K562 (cell line): ENCODE results near the gene TSHB. TPM values are rescaled to one million over a fixed set of nuclear protein-coding genes. Genes with fewer than 3 reads are reported as not detected.

Experiments used
- ATAC-seq: fragments of 200-7000 bp; cut with Tn5 transposase; 3 replicates; pipeline ENCODE4 v1.9.1; 2020; ENCODE audit warnings: moderate library complexity
- BruUV-seq: library from RNA; stranded (reverse); fragments of 400-500 nt; replicated peaks from 2 replicates; lab custom pipeline; 2021; lab: Mats Ljungman, UMichigan
- CTCF ChIA-PET: fragments of 300-600 bp; formaldehyde crosslinking; extraction: SDS; loops from one replicate; lab custom pipeline; 2021; ENCODE audit warnings: low intra/inter-chr PET ratio; lab: Yijun Ruan, JAX
- POLR2A ChIA-PET: fragments of 300-600, 350-650 bp; sonication (Branson Sonifier 250); formaldehyde crosslinking; extraction: SDS; loops from one replicate; lab custom pipeline; 2021; ENCODE audit warnings: antibody characterized with exemption, inconsistent platforms; lab: Yijun Ruan, JAX
- DNase-seq, 4 experiments: peaks; one replicate each; pipeline versions ENCODE4 v3.0.0 to v3.0.0-alpha.2; 2011 to 2018; ENCODE audit warnings: low spot score in 3 of 4, mixed read lengths in 3 of 4; ENCODE audit errors: extremely low read depth in 1 of 4
- FAIRE-seq: peaks from 2 replicates; lab custom pipeline; 2011; peaks lifted over from hg19 to GRCh38; lab: Jason Lieb, UNC
- H2AFZ ChIP-seq: 2 replicates; pipeline ENCODE4 v1.6.0; 2011; ENCODE audit warnings: low read depth, low read length, control low read depth, inconsistent platforms
- H3K27ac ChIP-seq: fragments of 200-600 bp; 3 replicates; pipeline ENCODE4 v1.8.0; 2011; ENCODE audit warnings: low read depth, mild to moderate bottlenecking, control low read depth, inconsistent platforms, low read length, moderate library complexity, mixed read lengths; ENCODE audit errors: extremely low read depth
- H3K27me3 ChIP-seq, 2 experiments: fragments of 300-600 bp in 1 of 2; 2 replicates in 1 of 2; 3 replicates in 1 of 2; pipeline versions ENCODE4 v1.6.0 to v1.8.0; 2011; ENCODE audit warnings: inconsistent platforms in 2 of 2, low read length in 2 of 2, mild to moderate bottlenecking in 1 of 2, mixed read lengths in 1 of 2, moderate library complexity in 1 of 2; ENCODE audit not compliant: control insufficient read depth in 2 of 2, insufficient read depth in 2 of 2
- H3K36me3 ChIP-seq: fragments of 300-600 bp; 3 replicates; pipeline ENCODE4 v1.8.0; 2011; ENCODE audit warnings: mild to moderate bottlenecking, low read length, inconsistent platforms; ENCODE audit not compliant: control insufficient read depth, insufficient read depth
- H3K4me1 ChIP-seq, 2 experiments: fragments of 200-600 bp in 1 of 2; replicated peaks in 1 of 2; 2 replicates in 1 of 2; 3 replicates in 1 of 2; pipeline versions ENCODE4 v1.5.1 to v1.8.0; 2011; ENCODE audit warnings: inconsistent platforms in 2 of 2, low read length in 2 of 2, mild to moderate bottlenecking in 1 of 2, mixed read lengths in 1 of 2, moderate library complexity in 1 of 2; ENCODE audit not compliant: control insufficient read depth in 2 of 2, insufficient read depth in 2 of 2
- H3K4me2 ChIP-seq: 2 replicates; pipeline ENCODE4 v1.6.1; 2011; ENCODE audit warnings: low read length, control low read depth, inconsistent platforms, mixed read lengths; ENCODE audit not compliant: insufficient read depth
- H3K4me3 ChIP-seq: fragments of 200-600 bp; sonication (generic), shearing (Covaris generic); 2 replicates; pipeline ENCODE4 v1.5.1; 2016; ENCODE audit warnings: control low read depth, inconsistent platforms
- H3K79me2 ChIP-seq: fragments of 200-600 bp; 3 replicates; pipeline ENCODE4 v1.8.0; 2011; ENCODE audit warnings: low read length, inconsistent platforms; ENCODE audit not compliant: control insufficient read depth, insufficient read depth
- H3K9ac ChIP-seq, 2 experiments: 2 replicates each; pipeline versions ENCODE4 v1.6.0 to v1.6.1; 2011; ENCODE audit warnings: low read depth in 2 of 2, low read length in 2 of 2, control low read depth in 1 of 2, inconsistent platforms in 1 of 2, mild to moderate bottlenecking in 1 of 2, mixed read lengths in 1 of 2; ENCODE audit not compliant: insufficient read depth in 1 of 2
- H3K9me1 ChIP-seq: one replicate; pipeline ENCODE4 v1.6.0; 2011; ENCODE audit warnings: inconsistent platforms, mild to moderate bottlenecking, low read length, moderate library complexity; ENCODE audit not compliant: control insufficient read depth, insufficient read depth
- H3K9me3 ChIP-seq: replicated peaks from 2 replicates; pipeline ENCODE4 v1.5.1; 2011; ENCODE audit warnings: low read depth, low read length, inconsistent platforms; ENCODE audit not compliant: control insufficient read depth, insufficient read depth
- H4K20me1 ChIP-seq: replicated peaks from 2 replicates; pipeline ENCODE4 v1.6.1; 2011; ENCODE audit warnings: low read length, inconsistent platforms, mixed read lengths; ENCODE audit not compliant: control insufficient read depth, insufficient read depth
- ZNF24 ChIP-seq: fragments of 450-650 bp; IDR thresholded peaks from 2 replicates; pipeline ENCODE4 v1.6.1; 2016
- ZNF766 ChIP-seq: fragments of 200-800 bp; sonication (Bioruptor generic); conservative IDR thresholded peaks from 2 replicates; pipeline ENCODE4 v1.6.1; 2016; ENCODE audit warnings: missing genetic modification characterization, missing compliant biosample characterization
- WGBS: fragments of 100-300 bp; shearing (Covaris generic); methylation state at CpG from one replicate; pipeline ENCODE4 v1.1.6; 2016; ENCODE audit warnings: low coverage, mixed read lengths; ENCODE audit not compliant: insufficient coverage; ENCODE audit errors: missing lambda C conversion rate; 5-methylcytosine and 5-hydroxymethylcytosine counted together
- in situ Hi-C: fragments of 300-500 bp; cut with MboI; formaldehyde crosslinking; loops from 4 replicates; pipeline ENCODE4 v1.15.0; 2018; ENCODE audit warnings: inconsistent platforms, mixed read lengths
- intact Hi-C: fragments of 100-400 bp; cut with micrococcal nuclease; formaldehyde crosslinking; loops from 2 replicates; pipeline ENCODE4 v1.14.2; 2022
- polyA plus RNA-seq, 8 experiments: library from polyadenylated mRNA; depleted of rRNA in 4 of 8; stranded (reverse) in 5 of 8; unstranded in 3 of 8; fragments of >200 nt; fragmentation: Nextera tagmentation in 2 of 8; fragmentation: Illumina TruSeq in 1 of 8; extraction: Ambion mirVana in 2 of 8; extraction: Trizol in 1 of 8; gene quantifications; 2 replicates each; pipeline versions ENCODE4 v1.2.1 to v1.2.3, GENCODE V29; 2011 to 2014; ENCODE audit warnings: inconsistent platforms in 1 of 8, missing spikeins in 1 of 8
- total RNA-seq, 7 experiments: library from RNA; depleted of rRNA in 6 of 7; stranded (reverse); fragments of >200 nt in 6 of 7; fragmentation: Illumina TruSeq in 2 of 7; extraction: Trizol in 2 of 7; gene quantifications; 2 replicates each; pipeline versions ENCODE4 v1.2.1 to v1.2.3, GENCODE V29; 2011 to 2021; ENCODE audit warnings: low replicate concordance in 1 of 7
- TF ChIP-seq, protein P1 (sequence below), 2 experiments: fragments of 450-650 bp; formaldehyde crosslinking in 1 of 2; IDR thresholded peaks; 2 replicates each; pipeline versions ENCODE4 v1.4.0 to v1.6.1; 2014 to 2020; ENCODE audit warnings: mild to moderate bottlenecking in 2 of 2, borderline replicate concordance in 1 of 2, low read depth in 1 of 2

The TSHB gene
- total and polyA plus RNA-seq, 9 of the 15 experiments (the other 6 are each of a cell fraction or from before 2014, with no cell fraction given), result not detected

DNA sequence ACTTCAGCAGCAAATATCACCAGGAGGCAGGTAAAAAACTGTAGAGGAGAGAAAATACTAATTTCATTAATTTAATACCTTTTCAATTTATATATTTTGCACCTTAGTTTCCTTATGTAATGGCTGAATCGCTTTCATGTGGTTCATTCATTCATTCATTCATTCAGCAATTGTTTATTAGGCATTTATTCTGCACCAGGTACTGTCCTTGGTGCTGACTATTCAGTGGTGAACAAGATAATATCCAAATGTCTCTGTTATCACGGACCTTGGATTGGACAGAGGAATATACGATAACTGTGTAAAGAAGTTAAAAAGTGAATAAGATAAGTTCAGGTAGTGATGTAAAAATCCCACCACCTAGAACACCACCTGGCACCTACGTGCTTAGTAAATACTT lies 30.9 kb downstream of the TSHB start:
- H3K9me3 ChIP-seq, result no peaks in the 10 kb centered on the region
- H4K20me1 ChIP-seq, result no peaks in the 10 kb centered on the region; the same call in 1 of the 2 replicates
- H3K27ac ChIP-seq, result no peak overlapping the region
- no TSS peak for BruUV-seq
- ATAC-seq, result no peak
- H3K4me3 ChIP-seq, result no peak overlapping the region
- no peak for DNase-seq
- no peak overlapping the region for H2AFZ ChIP-seq
- no peak for FAIRE-seq
- intact Hi-C loops (no loop called here), in situ Hi-C loops (loop anchor here (25.0 kb wide), 1 partner anchor 1073 kb away; the partner anchor contains the start of gene OLFML3)
- TF ChIP-seq ZNF766 (CRISPR knock-in tag) (no peak), ZNF24 (peak; percentile 80)
- TF ChIP-seq, protein P1, sequence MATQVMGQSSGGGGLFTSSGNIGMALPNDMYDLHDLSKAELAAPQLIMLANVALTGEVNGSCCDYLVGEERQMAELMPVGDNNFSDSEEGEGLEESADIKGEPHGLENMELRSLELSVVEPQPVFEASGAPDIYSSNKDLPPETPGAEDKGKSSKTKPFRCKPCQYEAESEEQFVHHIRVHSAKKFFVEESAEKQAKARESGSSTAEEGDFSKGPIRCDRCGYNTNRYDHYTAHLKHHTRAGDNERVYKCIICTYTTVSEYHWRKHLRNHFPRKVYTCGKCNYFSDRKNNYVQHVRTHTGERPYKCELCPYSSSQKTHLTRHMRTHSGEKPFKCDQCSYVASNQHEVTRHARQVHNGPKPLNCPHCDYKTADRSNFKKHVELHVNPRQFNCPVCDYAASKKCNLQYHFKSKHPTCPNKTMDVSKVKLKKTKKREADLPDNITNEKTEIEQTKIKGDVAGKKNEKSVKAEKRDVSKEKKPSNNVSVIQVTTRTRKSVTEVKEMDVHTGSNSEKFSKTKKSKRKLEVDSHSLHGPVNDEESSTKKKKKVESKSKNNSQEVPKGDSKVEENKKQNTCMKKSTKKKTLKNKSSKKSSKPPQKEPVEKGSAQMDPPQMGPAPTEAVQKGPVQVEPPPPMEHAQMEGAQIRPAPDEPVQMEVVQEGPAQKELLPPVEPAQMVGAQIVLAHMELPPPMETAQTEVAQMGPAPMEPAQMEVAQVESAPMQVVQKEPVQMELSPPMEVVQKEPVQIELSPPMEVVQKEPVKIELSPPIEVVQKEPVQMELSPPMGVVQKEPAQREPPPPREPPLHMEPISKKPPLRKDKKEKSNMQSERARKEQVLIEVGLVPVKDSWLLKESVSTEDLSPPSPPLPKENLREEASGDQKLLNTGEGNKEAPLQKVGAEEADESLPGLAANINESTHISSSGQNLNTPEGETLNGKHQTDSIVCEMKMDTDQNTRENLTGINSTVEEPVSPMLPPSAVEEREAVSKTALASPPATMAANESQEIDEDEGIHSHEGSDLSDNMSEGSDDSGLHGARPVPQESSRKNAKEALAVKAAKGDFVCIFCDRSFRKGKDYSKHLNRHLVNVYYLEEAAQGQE (IDR thresholded peaks at IDR 0.05; ENCODE audit: borderline replicate concordance), result peak; percentile 84
- TF ChIP-seq, protein P1 (CRISPR knock-in tag; IDR thresholded peaks at IDR 0.05; ENCODE audit: low read depth), result no peak
- WGBS, result 0% methylated on average over 4 of the region's 4 CpGs
- ChIA-PET POLR2A (no interaction called here), CTCF (no interaction called here)
- H3K27me3 ChIP-seq, result peaks cover 6 to 12% of the 10 kb centered on the region in 2 experiments; a peak in 3 of 5 replicates
- H3K9ac ChIP-seq, result no peak overlapping the region
- H3K79me2 ChIP-seq, result no peaks in the 10 kb centered on the region
- H3K4me2 ChIP-seq, result no peak overlapping the region
- H3K9me1 ChIP-seq, result no peaks in the 10 kb centered on the region
- no peaks in the 10 kb centered on the region for H3K36me3 ChIP-seq
- no peaks in the 10 kb centered on the region for H3K4me1 ChIP-seq
